Activated T-helper 9 cell treated with anti-CD3 and anti-CD28 coated beads, Interleukin-2, amount 50 U/mL, for 16 hours (primary cell): Measurements from ENCODE around the gene TTBK1.

Experiments used
- DNase-seq: peaks from one replicate; pipeline ENCODE4 v3.0.0-alpha.2; 2020; ENCODE audit warnings: low read depth

The TTBK1 gene

DNA sequence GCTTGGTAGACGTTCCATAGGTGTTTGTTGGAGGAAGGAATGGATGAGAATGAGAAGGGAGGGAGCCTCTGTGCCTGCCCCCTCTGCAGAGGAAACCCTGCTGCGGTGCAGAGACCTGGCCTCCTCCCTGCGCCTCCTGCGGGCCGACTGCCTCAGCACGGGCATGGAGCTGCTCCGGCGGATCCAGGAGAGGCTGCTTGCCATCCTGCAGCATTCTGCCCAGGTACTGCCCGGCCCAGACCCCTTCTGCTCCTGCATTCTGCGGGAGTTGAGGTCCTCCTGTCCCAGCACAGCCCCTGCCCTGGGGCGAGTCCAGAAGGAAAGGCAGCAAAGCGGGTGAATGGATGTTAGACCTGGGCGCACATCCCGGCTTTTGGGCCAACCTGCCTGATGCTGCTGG lies 20.1 kb upstream of the TTBK1 start:
- no peak for DNase-seq

GRCh38 chr6:43226192-43226851 lies 17.0 kb upstream of the TTBK1 start:
- no peak for DNase-seq

DNA sequence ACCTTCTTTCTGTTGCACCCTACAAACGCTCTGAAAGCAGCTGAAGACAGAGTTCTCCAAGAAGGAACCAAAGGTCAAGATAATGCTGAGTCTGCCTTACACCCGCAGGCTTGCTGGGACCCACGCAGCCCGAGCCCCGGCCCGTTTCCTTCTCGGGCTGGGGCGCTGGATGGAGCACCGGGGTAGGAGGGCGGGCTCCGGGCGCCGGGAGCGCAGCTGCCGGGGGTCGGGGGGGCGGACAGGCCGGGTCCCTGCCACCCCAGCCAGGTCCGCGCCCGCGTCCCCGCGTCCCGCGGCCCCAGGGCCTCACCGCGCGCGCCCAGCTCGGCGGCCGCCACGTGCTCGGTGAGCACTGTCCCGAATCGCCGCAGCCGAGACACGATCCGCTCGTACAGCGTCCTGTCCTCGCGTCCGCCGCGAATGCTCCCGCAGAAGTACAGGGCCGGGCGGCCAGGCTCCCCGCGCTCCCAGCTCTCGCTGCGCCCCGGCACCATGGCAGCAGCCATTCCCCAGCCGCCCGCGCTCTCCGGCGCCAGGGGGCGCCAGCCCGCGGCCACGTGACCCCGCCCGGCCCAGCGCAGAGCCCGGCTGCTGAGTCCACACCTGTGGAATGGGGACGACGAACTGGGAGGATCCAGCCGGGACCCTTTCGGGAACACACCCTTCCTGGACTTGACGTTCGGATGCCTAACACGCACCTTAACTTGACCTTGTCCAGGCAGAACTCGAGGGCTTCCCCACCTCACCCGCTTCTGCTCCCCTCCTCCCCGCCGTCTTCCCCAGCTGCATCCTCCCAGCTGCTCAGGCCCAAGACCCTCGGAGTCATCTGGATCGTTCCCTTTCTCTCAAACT lies 14.1 kb upstream of the TTBK1 start, which contains the start of gene DNPH1:
TSS of gene DNPH1 (minus strand) at position 531 of the 852 bp plus-strand sequence. CDS start at position 506, 25 bp downstream.
- DNase-seq: peak; percentile 75

DNA sequence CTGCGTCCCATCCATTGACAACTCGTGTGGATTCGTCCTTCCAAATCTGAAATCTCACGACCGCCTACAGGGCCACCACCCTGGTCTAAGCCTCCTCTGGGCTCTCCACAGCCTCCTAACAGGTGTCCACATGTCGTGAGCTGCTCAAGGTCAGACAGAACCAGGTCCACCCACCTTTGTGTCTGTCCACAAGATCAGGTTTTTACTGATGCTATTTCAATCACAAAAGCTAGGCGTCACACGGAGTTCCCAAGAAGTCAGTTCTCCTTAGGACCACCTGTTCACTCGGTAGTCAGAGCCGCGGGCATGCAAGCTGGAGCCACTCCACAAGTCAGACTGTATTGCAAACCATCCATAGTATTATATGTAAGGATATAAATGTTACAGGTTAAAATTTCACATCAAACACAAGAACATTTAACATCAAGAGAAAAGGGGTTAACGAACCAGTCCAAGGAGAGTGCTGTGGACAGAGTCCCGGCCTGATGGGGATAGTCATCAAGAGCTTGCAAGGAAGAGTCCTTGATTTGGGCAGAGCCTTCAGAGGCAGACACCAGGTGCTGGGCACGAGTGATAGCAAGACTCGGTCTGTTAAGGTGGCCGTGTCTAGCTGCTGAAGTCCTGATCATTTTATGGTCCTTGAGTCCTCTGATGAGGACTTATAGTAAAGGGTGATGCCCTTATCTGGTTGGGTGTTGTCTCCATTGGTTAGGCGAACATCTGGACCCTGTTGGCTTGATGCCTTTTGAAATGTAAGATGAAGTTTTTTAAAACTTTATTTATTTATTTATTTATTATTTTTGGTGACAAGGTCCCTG lies 13.3 kb upstream of the TTBK1 start:
- no peak for DNase-seq

GRCh38 chr6:43231053-43231452 lies 12.2 kb upstream of the TTBK1 start:
- DNase-seq: no peak

GRCh38 chr6:43231735-43232450 lies 11.4 kb upstream of the TTBK1 start:
- no peak for DNase-seq

DNA sequence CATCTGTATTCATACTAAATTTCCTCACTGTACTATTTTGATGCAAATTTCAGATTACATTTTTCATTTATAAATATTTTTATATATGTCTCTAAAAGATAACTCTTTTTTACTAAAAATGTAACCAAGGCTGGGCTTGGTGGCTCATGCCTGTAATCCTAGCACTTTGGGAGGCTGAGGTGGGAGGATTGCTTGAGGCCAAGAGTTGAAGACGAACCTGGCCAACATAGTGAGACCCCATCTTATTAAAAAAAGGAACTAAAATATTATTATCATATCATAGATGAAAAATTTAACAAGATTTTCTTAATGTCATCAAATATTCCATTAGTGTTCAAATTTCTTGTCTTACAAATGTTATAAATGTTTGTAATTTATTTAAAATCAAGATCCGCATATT lies 7.4 kb upstream of the TTBK1 start:
- DNase-seq: no peak

- no peak for DNase-seq
Measured at GRCh38 chr6:43239054-43239453, 4.2 kb upstream of the TTBK1 start.

GRCh38 chr6:43240950-43241349 lies 2.3 kb upstream of the TTBK1 start:
- DNase-seq: no peak

DNA sequence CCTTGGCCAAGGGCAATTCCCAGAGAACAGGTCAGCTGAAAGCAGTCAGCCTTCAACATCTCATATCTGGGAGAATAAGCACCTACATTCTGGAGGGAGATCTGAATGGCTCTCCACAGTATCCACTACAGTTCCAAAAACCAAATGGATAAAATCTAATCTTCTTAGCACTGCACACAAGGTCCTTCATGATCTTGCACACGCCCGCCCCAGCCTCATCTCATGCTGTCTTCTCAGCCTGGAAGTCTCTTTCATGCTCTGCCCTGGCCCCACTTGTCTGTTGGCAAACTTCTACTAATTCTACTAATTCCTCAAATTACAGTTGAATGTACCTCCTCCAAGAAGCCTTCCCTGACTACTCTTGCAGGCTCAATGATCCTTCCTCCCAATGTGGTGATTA lies 1.8 kb upstream of the TTBK1 start:
- DNase-seq: no peak

- no peak for DNase-seq
Measured at GRCh38 chr6:43243664-43244321, 512 bp downstream of the TTBK1 start.

GRCh38 chr6:43246301-43247113 lies 3.2 kb downstream of the TTBK1 start:
- DNase-seq: no peak

DNA sequence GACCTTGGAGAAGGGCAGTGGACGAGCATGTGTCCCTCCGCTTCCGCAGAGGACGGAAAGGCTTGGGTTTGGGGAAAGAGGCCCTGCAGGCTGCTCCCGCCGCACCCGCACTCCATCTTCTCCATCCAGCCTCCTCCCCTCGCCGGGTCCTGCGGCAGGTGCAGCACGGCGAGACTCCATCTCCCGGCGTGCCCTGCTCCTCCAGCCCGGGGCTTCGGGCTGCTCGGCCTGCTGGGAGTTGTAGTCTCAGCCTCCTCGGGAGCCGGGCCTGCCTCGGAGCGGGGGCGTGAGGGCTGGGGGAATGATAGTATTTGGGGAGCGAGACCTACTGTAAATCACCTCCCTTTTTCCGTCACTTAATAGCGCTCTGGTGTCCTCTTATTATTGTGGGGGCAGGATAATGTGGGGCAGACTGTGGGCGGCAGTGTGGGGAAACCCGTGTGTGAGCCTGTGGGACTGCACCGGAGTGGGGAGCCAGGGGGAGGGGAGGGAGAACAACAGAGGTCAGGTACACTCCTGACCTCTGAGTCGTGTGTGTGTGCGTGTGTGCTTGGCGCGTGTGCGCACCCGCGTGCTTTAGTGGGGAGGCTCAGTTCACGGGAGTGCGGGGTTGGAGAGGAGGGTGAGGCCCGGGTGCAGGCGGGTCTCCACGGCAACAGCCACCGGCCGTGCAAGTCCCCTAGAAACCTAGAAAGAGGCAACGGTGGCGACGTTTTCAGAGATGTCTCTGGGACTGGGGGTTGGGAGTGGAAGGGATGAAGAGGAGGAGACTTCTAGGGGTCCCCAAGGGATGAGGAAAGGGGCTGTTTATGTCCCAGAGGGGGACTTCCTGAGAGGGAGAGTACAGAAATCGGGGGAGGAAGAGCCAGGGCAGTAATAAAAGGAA lies 4.1 kb downstream of the TTBK1 start:
- peak; percentile 69 for DNase-seq

DNA sequence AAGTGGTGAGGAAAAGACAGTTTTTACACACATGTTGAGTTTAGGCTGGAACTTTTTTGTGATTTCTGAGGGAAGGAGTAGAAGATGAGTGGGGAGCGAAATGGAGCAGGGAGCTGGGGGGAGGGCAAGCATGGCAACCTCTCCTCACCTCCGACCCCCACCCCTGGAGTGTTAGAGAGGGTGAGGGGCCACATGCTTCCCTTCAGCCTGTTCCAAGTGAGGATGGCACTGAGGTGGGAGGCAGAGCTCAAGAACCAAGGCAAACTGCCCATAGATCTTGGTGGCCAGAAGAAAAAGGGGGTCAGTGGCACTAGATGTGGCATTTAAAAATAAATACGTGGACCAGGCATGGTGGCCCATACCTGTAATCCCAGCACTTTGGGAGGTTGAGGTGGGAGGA lies 4.8 kb downstream of the TTBK1 start:
- no peak for DNase-seq

DNA sequence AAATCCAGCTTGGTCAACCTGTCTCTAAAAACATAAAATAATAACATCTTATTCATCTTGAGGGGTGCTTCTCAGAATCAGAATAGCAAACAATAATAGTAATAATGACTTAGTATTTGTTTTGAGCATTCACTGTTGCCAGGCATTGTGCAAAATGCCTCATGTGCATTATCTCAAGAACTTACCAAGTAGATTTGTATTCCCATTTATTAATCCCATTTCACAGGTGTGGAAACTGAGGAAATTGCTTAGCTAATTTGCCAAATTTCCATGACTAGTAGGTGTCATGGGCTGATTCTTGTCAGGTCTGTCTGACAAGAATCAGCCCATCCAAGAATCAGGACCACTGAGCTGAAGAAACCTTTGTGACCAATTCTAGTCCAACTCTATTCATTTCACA lies 5.5 kb downstream of the TTBK1 start:
- DNase-seq: no peak

DNA sequence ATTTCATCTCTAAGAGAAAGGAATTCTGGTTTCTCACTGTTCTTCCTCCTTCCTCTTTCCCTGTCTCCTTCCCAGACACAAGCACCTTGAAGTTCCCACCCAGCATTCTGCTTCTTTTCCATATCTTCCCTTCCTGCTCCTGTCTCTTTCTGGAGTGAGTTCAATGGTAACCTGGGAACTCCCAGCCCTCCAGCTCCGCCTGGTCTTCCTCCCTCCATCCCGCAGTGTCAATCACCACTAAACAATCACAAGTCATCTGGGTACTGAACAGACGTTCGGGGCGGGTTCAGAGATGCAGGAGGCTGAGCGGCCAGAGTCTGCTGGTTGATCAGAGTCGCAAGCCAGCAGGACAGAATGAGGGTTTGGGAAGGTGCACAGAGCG lies 7.7 kb downstream of the TTBK1 start:
- DNase-seq: no peak

DNA sequence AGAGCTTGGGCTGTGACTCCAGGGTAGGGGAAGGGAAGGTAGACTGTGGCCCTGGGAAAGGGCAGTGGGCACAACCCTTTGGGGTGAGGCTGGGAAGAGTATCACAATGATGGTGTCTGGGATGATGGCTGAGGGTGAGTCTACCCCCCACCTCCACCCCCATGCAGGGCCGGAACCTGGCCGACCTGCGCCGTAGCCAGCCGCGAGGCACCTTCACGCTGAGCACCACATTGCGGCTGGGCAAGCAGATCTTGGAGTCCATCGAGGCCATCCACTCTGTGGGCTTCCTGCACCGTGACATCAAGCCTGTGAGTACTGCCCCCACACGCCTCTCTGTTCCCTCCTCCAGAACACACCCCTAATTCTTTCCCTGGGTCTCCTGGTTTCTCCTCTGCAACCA lies 10.1 kb downstream of the TTBK1 start:
- no peak for DNase-seq

DNA sequence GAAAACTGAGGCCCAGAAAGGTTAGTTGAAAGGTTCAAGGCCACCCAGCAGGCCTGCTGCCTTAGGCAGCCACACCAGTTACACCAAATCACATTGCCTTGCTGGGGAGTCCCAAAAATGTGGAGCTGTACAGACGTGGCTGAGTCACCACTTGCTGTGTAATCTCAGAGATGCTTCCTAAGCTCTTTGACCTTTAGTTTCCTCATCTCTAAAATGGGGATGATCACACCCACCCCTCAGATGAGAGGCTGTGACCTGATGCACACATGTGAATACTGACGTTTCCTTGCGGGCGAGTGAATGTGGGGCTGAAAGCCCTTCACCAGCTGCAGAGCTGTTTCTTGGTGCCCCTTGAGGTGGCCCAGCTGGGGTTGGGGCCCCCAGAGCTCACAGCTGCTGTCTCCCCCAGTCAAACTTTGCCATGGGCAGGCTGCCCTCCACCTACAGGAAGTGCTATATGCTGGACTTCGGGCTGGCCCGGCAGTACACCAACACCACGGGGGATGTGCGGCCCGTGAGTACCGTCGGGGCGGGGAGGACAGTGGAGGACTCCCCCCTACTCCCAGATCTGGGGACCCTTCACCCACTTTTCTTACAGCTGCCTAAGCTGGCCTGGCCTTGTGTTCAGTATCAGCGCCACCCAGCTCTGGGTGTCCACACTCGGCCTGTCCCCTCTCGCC lies 11.0 kb downstream of the TTBK1 start:
- no peak for DNase-seq

- DNase-seq: no peak
Measured at GRCh38 chr6:43254846-43255245, 11.6 kb downstream of the TTBK1 start.
